Measurements from ENCODE around the gene MAPKBP1.
"Not testable (repeated sequence)": the region's sequence is repeated elsewhere in the genome, so short reads cannot be mapped to it uniquely, and the experiment has no call there.

MAPKBP1 gene

GRCh38 chr15:41774062-41774881, at the start of gene MAPKBP1:
Gene MAPKBP1 (plus strand): TSS chr15:41774484. CDS start chr15:41775276, 792 bp downstream.
- FAIRE-seq (peak; percentile 73), DNase-seq (ENCODE audit: low spot score) (peak; percentile 93)

GRCh38 chr15:41727143-41727542, 47.1 kb upstream of the MAPKBP1 start:
- no peak for DNase-seq (ENCODE audit: low spot score)
- no peak for FAIRE-seq

DNA sequence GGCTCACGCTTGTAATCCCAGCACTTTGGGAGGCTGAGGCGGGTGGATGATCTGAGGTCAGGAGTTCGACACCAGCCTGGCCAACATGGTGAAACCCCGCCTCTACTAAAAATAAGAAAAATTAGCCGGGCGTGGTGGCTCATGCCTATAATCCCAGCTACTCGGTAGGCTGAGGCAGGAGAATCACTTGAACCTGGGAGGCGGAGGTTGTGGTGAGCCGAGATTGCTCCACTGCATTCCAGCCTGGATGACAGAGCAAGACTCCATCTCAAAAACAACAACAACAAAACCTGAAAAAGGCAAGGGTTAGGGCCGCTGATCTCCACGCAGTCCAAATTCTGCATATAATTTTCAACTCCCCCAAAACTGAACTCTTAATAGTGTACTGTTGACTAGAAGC, 46.2 kb upstream of the MAPKBP1 start:
- FAIRE-seq; DNase-seq (ENCODE audit: low spot score): not testable (repeated sequence)

GRCh38 chr15:41730543-41730942, 43.7 kb upstream of the MAPKBP1 start:
- FAIRE-seq (no peak), DNase-seq (ENCODE audit: low spot score) (no peak)

GRCh38 chr15:41732483-41732882, 41.8 kb upstream of the MAPKBP1 start:
- FAIRE-seq = no peak
- DNase-seq (ENCODE audit: low spot score) = no peak

DNA sequence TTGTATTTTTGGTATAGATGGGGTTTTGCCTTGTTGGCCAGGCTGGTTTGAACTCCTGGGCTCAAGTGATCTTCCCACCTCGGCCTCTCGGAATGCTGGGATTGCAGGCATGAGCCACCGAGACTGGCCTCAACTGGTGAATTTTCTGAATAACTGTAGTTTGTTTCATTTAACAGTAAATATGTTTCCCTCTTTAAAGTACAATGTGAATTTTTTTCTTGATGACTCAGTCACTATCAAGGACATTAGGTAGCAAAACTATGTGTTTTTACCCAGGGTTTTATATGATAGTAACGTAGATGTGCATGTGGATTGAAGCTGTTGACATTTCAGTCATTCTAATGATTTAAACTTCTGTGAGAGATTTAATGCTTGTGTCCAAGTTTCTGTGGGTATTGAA, 40.2 kb upstream of the MAPKBP1 start:
- FAIRE-seq = no peak
- DNase-seq (ENCODE audit: low spot score) = no peak

DNA sequence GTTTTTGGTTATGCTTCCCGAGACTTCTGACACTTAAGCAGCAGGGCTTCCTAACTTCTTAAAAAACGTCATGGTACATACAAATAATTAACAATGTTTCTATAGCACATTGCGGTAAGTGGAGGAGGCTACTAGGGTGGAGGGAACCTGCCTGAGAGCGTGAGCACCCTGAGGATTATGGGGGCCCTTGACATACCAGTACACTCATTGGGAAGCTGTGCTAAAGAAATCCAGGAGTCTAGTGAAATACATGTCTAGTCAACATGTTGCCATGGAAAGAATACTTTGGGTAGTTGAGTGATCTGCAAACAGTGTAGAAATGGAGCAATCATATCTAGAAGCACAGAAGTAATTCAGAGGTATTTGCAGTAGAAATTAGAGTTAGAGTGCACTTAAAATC, 39.2 kb upstream of the MAPKBP1 start:
- no peak for DNase-seq (ENCODE audit: low spot score)
- no peak for FAIRE-seq

DNA sequence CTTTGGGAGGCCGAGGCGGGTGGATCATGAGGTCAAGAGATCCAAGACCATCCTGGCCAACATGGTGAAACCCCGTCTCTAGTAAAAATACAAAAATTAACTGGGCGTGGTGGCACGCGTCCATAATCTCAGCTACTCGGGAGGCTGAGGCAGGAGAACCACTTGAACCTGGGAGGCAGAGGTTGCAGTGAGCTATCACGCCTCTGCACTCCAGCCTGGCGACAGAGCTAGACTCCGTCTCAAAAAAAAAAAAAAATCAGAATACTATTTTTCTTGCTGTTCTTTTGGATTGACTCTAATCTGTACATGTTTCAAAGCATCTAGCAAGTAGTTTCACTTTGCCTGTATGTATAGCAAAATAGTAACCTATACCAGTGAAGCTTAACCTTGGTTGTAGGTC, 38.8 kb upstream of the MAPKBP1 start:
- not testable (repeated sequence) for FAIRE-seq; DNase-seq (ENCODE audit: low spot score)

- DNase-seq (ENCODE audit: low spot score) = no peak
- no peak for FAIRE-seq
Measured at GRCh38 chr15:41746802-41747201, 27.5 kb upstream of the MAPKBP1 start.

DNA sequence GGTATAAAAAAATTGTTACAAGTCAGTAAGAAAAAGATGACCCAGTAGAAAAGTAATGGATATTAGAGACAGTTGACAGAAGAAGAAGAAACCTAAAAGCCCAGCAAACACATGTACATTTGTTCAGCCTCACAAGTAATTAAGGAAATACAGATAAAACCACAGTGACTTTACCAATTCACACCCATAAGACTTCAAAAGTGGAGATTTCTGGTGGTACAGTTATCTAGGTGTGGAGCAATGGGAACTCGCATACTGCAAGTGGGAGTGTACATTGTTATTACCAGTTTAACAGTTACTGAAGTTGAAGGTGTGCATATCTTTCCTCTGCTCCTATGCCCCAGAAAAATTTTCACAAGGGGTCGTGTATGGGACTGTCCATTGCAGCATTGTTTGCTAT, 18.1 kb upstream of the MAPKBP1 start:
- no peak for FAIRE-seq
- no peak for DNase-seq (ENCODE audit: low spot score)

GRCh38 chr15:41772720-41773331, 1.5 kb upstream of the MAPKBP1 start:
- FAIRE-seq = no peak
- DNase-seq (ENCODE audit: low spot score) = peak; percentile 52

- FAIRE-seq (no peak), DNase-seq (ENCODE audit: low spot score) (no peak)
Measured at GRCh38 chr15:41773332-41773728, 954 bp upstream of the MAPKBP1 start.

GRCh38 chr15:41773729-41774061, 589 bp upstream of the MAPKBP1 start:
- DNase-seq (ENCODE audit: low spot score) (no peak), FAIRE-seq (no peak)

DNA sequence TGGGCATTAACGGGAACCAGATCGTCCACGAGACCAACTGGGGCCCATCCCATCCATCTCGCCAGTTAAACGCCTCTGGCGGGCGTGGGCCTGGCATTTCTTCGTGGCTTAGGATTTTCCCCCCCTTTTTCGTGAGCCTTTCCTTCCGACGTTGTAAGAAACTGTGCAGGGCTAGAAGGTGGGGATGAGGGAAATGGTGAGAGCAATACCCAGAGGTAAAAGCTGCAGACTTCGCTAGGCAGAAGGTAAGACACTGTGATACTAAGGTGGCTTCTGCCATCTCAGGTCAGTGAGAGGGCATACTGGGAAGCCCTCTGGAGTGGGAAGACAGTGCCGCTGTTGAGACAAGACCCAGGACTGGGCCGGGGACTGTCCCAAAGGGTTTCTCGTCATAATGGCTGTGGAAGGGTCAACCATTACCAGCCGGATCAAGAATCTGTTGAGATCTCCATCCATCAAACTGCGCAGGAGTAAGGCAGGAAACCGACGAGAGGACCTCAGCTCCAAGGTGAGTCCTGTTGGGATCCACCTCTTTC, 666 bp downstream of the MAPKBP1 start:
- no peak for FAIRE-seq
- no peak for DNase-seq (ENCODE audit: low spot score)

DNA sequence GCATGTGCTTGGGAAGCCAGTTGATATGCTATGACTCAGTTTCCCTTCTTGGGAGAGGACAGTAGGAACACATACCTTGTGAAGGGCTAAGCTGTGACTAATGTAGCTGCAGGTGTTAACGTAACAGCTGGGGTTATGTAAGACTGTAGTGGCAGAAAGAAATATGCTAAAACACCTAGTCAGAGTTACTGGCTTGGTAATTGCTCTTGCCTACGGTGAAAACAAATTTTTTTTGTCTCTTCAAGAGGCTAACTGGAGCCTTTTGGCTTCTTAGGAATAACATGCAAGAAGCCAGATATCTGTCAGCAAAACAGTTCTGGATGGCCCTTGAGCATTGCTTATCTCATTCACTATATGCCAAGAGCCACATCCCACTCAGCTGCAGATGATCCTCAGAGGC, 1.4 kb downstream of the MAPKBP1 start:
- DNase-seq (ENCODE audit: low spot score) (no peak), FAIRE-seq (no peak)

DNA sequence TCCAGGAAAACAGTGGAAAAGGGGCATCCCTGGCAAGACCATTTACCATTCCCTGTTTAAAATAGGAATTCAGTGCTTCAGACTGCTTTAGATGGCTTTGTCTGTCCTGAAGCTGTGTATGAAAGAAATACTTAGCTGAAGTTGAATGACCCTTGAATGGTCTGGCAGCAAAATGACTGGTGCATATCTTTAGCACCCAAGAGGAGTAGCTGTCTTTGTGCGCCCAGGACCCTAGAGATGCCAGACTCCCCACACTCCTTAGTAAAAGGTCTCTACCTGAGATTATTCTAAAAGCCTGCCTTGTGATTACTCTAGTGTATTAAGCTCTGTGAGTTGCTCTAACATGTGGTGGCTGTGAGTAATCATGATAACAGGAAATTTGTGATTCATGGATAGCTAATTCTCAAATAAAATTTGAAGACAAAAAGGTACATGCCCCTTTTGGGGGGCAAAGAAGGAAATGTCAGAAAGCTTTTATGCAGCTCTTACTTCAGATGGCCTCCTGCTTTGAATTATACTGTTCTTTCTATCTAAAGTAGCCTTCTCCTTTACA, 3.2 kb downstream of the MAPKBP1 start:
- FAIRE-seq (no peak), DNase-seq (ENCODE audit: low spot score) (no peak)

GRCh38 chr15:41778521-41778920, 4.2 kb downstream of the MAPKBP1 start:
- FAIRE-seq = no peak
- no peak for DNase-seq (ENCODE audit: low spot score)

DNA sequence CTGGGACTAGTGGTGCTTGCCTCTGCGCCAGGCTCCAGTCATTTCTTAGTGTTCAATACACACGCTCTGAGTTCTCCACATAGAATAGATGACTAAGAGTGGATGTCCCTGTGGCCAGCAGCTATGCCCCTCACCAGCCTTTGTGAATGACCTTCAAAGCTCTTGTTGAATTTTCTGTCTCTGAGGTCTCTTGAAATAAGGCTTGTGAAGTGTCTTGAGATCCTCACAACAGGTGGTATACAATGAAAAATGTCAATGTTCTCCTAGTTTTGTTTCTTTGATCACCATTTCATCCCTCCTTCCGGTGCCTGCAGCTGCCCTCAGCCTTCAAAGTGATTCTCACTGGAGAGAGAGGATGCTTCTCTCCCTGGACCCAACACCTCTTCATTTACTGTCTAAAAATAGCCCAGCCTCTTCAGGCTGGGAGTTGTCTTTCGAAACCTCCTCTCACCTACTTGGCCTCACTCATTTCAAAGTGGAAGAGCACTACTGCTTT, 5.4 kb downstream of the MAPKBP1 start:
- FAIRE-seq = no peak
- DNase-seq (ENCODE audit: low spot score) = no peak

DNA sequence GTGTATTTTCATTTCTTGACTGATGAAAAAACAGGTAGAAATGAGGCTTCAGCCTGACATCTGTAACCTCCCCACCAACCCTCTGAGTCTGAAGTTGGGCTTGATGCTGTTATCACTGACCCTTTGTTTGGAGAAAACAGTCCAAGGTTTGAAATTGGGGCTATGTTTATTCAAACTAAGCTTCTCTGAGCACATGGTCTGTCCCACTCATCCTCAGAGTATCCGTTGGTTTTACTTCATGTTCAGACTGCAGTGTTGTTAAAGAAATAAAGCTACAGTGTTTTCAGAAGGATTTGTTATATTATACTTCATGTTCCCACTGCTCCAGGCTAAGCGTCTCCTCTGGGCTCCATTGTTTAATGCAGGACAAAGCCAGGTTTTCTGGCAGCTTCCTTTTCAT, 6.0 kb downstream of the MAPKBP1 start:
- no peak for DNase-seq (ENCODE audit: low spot score)
- no peak for FAIRE-seq

GRCh38 chr15:41780727-41781126, 6.4 kb downstream of the MAPKBP1 start:
- no peak for FAIRE-seq
- DNase-seq (ENCODE audit: low spot score) = no peak

GRCh38 chr15:41782371-41783282, 8.3 kb downstream of the MAPKBP1 start:
- DNase-seq (ENCODE audit: low spot score) (no peak), FAIRE-seq (no peak)

All from RCC 7860 (cell line).